ENCODE measurements around the gene ST6GALNAC1. TPM values are rescaled to one million over a fixed set of nuclear protein-coding genes. Genes with fewer than 3 reads are reported as not detected.

Gene ST6GALNAC1
- total RNA-seq, 1 experiment from 2014 or later: not detected

DNA sequence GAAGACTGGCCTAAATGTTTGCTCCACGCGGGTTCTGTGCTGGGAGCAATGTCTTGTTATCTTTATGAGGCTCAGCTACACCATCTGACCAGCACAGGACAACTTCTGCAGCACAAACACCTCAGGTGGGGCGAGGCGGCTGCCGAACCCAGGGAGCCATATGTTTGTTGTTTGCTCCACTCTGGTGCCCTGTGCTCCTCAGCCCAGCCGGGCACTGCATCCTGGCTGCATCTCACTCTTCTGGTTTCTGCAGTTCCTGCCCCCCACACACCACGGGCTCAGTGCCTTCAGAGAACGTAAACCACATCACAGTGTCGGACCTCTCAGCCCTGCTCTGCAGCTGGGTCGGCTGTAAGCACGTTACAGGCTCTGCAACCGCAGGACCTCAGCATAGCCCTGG, 34.8 kb upstream of the ST6GALNAC1 start:
- no peaks in the 10 kb centered on the region for H3K9me3 ChIP-seq (ENCODE audit: low read length)
- DNase-seq: no peak
- H4K20me1 ChIP-seq (ENCODE audit: insufficient read depth, low read depth, low read length): no peaks in the 10 kb centered on the region
- H3K36me3 ChIP-seq (ENCODE audit: insufficient read depth, low read length): no peaks in the 10 kb centered on the region
- H3K27me3 ChIP-seq (ENCODE audit: low read length): no peaks in the 10 kb centered on the region
- no peak overlapping the region for H3K4me2 ChIP-seq (ENCODE audit: low read depth, low read length, poor library complexity, severe bottlenecking)
- H3K9me2 ChIP-seq (replicated peaks; ENCODE audit: insufficient read depth, low read length): no peaks in the 10 kb centered on the region
- H3K4me1 ChIP-seq (ENCODE audit: low read length): no peaks in the 10 kb centered on the region
- H3K27ac ChIP-seq (ENCODE audit: low read length): no peak overlapping the region
- H3K4me3 ChIP-seq (ENCODE audit: low read length): no peak overlapping the region
- H3K79me2 ChIP-seq (ENCODE audit: low read length): no peaks in the 10 kb centered on the region
- H2AFZ ChIP-seq (ENCODE audit: low read length): no peak overlapping the region
- H3K9ac ChIP-seq (ENCODE audit: low read length): no peak overlapping the region

DNA sequence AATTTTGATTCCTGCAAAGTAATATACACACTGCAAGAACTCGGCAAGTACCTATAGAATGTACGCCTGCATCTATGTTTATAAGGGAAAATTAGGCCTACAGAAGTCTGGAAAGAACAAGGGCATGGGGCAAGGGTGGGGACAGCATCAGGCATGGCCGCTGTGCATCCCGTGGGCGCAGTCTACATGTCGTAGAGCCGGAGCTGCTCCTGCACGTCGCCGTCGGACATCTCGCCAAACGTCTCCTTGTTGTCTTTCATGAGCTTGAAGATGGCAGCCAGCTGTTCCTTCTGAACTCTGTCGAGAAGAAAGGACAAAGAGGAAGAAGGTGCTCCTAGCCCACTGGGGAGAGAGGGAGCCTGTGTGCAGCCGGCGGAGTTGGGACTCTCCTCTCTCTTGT, 33.8 kb upstream of the ST6GALNAC1 start:
- Histone ChIP-seq H3K4me3 (ENCODE audit: low read length) (no peak overlapping the region), H3K27ac (ENCODE audit: low read length) (no peak overlapping the region), H3K9me3 (ENCODE audit: low read length) (no peaks in the 10 kb centered on the region), H3K4me1 (ENCODE audit: low read length) (peaks cover 1% of the 10 kb centered on the region), H2AFZ (ENCODE audit: low read length) (no peak overlapping the region), H3K79me2 (ENCODE audit: low read length) (no peaks in the 10 kb centered on the region), H4K20me1 (ENCODE audit: insufficient read depth, low read depth, low read length) (no peaks in the 10 kb centered on the region), H3K36me3 (ENCODE audit: insufficient read depth, low read length) (no peaks in the 10 kb centered on the region), H3K4me2 (ENCODE audit: low read depth, low read length, poor library complexity, severe bottlenecking) (no peak overlapping the region), H3K9me2 (replicated peaks; ENCODE audit: insufficient read depth, low read length) (peaks cover under 1% of the 10 kb centered on the region; the same call in 1 of the 2 replicates), H3K27me3 (ENCODE audit: low read length) (no peaks in the 10 kb centered on the region), H3K9ac (ENCODE audit: low read length) (no peak overlapping the region)
- no peak for DNase-seq

DNA sequence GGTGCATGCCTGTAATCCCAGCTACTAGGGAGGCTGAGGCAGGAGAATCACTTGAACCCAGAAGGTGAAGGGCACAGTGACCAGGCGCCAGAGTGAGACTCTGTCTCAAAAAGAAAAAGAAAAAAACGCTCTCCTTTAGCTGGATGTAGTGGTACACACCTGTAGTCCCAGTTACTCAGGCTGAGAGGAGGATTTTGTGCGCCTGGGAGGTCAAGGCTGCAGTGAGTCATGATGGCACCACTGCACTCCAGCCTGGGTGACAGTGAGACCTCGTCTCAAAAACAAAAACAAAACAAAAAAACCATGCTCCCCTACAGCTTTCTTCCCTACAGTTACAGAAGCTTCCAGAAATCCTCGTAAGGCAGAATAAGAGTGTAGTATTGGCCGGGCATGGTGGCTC, 33.1 kb upstream of the ST6GALNAC1 start:
- Histone ChIP-seq H3K27me3 (ENCODE audit: low read length) (no peaks in the 10 kb centered on the region), H3K79me2 (ENCODE audit: low read length) (no peaks in the 10 kb centered on the region), H3K9me2 (replicated peaks; ENCODE audit: insufficient read depth, low read length) (peaks cover 6% of the 10 kb centered on the region; the same call in 1 of the 2 replicates), H2AFZ (ENCODE audit: low read length) (no peak overlapping the region), H3K27ac (ENCODE audit: low read length) (no peak overlapping the region), H4K20me1 (ENCODE audit: insufficient read depth, low read depth, low read length) (no peaks in the 10 kb centered on the region), H3K4me3 (ENCODE audit: low read length) (no peak overlapping the region), H3K4me2 (ENCODE audit: low read depth, low read length, poor library complexity, severe bottlenecking) (no peak overlapping the region), H3K36me3 (ENCODE audit: insufficient read depth, low read length) (no peaks in the 10 kb centered on the region), H3K9me3 (ENCODE audit: low read length) (no peaks in the 10 kb centered on the region), H3K4me1 (ENCODE audit: low read length) (peaks cover 8% of the 10 kb centered on the region), H3K9ac (ENCODE audit: low read length) (no peak overlapping the region)
- DNase-seq: no peak

DNA sequence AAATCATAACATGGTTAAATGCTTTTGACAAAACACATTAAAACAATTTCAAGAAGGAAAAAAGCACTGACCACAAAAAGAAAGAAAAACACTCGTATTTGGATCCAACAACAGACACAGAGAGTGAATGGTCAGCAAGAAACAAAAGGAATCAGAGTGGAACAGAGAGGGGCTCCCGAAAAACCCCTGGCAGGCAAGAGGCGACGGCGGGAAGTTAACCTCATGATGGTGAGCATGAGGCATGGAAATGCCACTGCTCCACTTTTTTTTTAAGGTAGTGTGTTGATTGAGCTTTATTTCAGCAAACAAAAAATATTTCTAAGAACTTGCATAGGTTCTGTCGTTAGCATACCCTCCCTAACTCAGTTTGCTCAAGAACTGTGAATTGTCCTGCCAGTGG, 32.1 kb upstream of the ST6GALNAC1 start:
- Histone ChIP-seq H2AFZ (ENCODE audit: low read length) (no peak overlapping the region), H4K20me1 (ENCODE audit: insufficient read depth, low read depth, low read length) (no peaks in the 10 kb centered on the region), H3K27me3 (ENCODE audit: low read length) (no peaks in the 10 kb centered on the region), H3K27ac (ENCODE audit: low read length) (no peak overlapping the region), H3K9me2 (replicated peaks; ENCODE audit: insufficient read depth, low read length) (peaks cover 6% of the 10 kb centered on the region; the same call in 1 of the 2 replicates), H3K9ac (ENCODE audit: low read length) (no peak overlapping the region), H3K4me2 (ENCODE audit: low read depth, low read length, poor library complexity, severe bottlenecking) (no peak overlapping the region), H3K4me1 (ENCODE audit: low read length) (peaks cover 13% of the 10 kb centered on the region), H3K9me3 (ENCODE audit: low read length) (no peaks in the 10 kb centered on the region), H3K79me2 (ENCODE audit: low read length) (no peaks in the 10 kb centered on the region), H3K36me3 (ENCODE audit: insufficient read depth, low read length) (no peaks in the 10 kb centered on the region), H3K4me3 (ENCODE audit: low read length) (no peak overlapping the region)
- no peak for DNase-seq

DNA sequence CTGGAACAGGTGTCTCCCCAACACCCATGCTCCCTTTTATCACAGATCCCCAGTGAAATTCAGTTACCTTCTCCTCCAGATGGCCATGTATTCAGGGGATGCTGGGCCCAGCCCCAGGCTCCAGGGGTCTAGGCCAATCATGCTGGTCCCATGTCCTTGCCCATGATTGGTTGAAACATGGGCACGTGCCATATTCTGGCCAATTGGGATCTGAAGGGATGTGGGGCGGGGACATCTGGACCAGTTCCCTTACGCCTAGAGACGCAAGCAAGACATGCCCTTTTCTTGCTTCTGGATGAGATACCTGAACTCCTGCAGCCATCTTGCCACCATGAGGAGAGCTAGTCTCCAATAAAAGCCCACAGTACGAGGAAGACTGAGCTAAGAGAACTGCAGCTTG, 31.0 kb upstream of the ST6GALNAC1 start:
- Histone ChIP-seq H3K36me3 (ENCODE audit: insufficient read depth, low read length) (no peaks in the 10 kb centered on the region), H3K9me2 (replicated peaks; ENCODE audit: insufficient read depth, low read length) (peaks cover 6% of the 10 kb centered on the region; the same call in 1 of the 2 replicates), H3K27me3 (ENCODE audit: low read length) (no peaks in the 10 kb centered on the region), H3K9ac (ENCODE audit: low read length) (no peak overlapping the region), H3K9me3 (ENCODE audit: low read length) (no peaks in the 10 kb centered on the region), H3K4me3 (ENCODE audit: low read length) (no peak overlapping the region), H3K4me1 (ENCODE audit: low read length) (peaks cover 13% of the 10 kb centered on the region), H2AFZ (ENCODE audit: low read length) (no peak overlapping the region), H3K4me2 (ENCODE audit: low read depth, low read length, poor library complexity, severe bottlenecking) (no peak overlapping the region), H3K27ac (ENCODE audit: low read length) (no peak overlapping the region), H3K79me2 (ENCODE audit: low read length) (no peaks in the 10 kb centered on the region), H4K20me1 (ENCODE audit: insufficient read depth, low read depth, low read length) (no peaks in the 10 kb centered on the region)
- no peak for DNase-seq

DNA sequence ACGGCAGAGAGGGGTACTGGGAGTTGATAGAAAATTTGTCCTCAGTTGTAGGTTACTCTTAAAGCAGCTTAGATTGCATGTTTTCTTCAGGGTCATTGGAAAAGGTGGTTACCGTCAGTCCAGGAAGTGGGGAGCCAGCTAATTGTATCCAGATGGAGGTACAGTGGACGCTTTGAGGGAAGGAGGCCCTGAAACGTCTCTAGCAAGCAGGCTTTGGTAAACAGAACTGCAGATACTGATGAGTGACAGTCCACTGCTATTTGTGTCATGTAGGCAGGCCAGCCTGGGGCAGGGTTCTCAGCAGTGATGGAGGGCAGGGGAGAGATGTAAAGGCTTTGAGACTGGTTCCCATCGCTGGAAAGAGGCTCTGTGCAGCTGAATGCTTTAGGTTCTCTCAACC, 30.2 kb upstream of the ST6GALNAC1 start:
- Histone ChIP-seq H2AFZ (ENCODE audit: low read length) (no peak overlapping the region), H3K27ac (ENCODE audit: low read length) (no peak overlapping the region), H3K9me2 (replicated peaks; ENCODE audit: insufficient read depth, low read length) (peaks cover 6% of the 10 kb centered on the region; the same call in 1 of the 2 replicates), H3K27me3 (ENCODE audit: low read length) (no peaks in the 10 kb centered on the region), H3K36me3 (ENCODE audit: insufficient read depth, low read length) (no peaks in the 10 kb centered on the region), H3K9ac (ENCODE audit: low read length) (no peak overlapping the region), H4K20me1 (ENCODE audit: insufficient read depth, low read depth, low read length) (no peaks in the 10 kb centered on the region), H3K4me1 (ENCODE audit: low read length) (peaks cover 13% of the 10 kb centered on the region), H3K9me3 (ENCODE audit: low read length) (no peaks in the 10 kb centered on the region), H3K79me2 (ENCODE audit: low read length) (no peaks in the 10 kb centered on the region), H3K4me3 (ENCODE audit: low read length) (no peak overlapping the region), H3K4me2 (ENCODE audit: low read depth, low read length, poor library complexity, severe bottlenecking) (no peak overlapping the region)
- no peak for DNase-seq

DNA sequence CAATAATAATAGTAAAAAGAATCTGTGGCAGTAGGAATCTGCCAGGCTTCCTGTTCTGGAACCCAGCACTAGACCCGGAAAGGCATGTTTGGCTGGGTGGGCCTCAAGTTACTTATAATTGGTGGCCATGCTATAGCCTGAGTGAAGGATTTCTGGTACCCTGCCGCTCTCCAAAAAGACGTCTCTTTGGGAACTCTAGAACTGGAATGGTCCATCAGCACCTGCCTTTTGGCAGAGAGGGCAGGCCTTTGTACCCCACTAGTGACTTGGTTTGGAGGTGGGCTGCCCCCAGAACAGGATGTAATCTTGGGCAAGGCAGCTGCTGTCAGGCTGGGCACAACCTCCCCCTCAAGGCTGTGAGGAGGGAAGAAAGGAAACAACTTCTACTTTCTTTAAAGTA, 29.3 kb upstream of the ST6GALNAC1 start:
- Histone ChIP-seq H3K9me2 (replicated peaks; ENCODE audit: insufficient read depth, low read length) (peaks cover 6% of the 10 kb centered on the region; the same call in 1 of the 2 replicates), H3K27ac (ENCODE audit: low read length) (no peak overlapping the region), H3K36me3 (ENCODE audit: insufficient read depth, low read length) (no peaks in the 10 kb centered on the region), H3K4me1 (ENCODE audit: low read length) (peaks cover 13% of the 10 kb centered on the region), H3K9ac (ENCODE audit: low read length) (no peak overlapping the region), H3K27me3 (ENCODE audit: low read length) (no peaks in the 10 kb centered on the region), H4K20me1 (ENCODE audit: insufficient read depth, low read depth, low read length) (no peaks in the 10 kb centered on the region), H3K79me2 (ENCODE audit: low read length) (no peaks in the 10 kb centered on the region), H2AFZ (ENCODE audit: low read length) (no peak overlapping the region), H3K9me3 (ENCODE audit: low read length) (no peaks in the 10 kb centered on the region), H3K4me3 (ENCODE audit: low read length) (no peak overlapping the region), H3K4me2 (ENCODE audit: low read depth, low read length, poor library complexity, severe bottlenecking) (peak overlapping the region; percentile 92)
- DNase-seq: no peak

DNA sequence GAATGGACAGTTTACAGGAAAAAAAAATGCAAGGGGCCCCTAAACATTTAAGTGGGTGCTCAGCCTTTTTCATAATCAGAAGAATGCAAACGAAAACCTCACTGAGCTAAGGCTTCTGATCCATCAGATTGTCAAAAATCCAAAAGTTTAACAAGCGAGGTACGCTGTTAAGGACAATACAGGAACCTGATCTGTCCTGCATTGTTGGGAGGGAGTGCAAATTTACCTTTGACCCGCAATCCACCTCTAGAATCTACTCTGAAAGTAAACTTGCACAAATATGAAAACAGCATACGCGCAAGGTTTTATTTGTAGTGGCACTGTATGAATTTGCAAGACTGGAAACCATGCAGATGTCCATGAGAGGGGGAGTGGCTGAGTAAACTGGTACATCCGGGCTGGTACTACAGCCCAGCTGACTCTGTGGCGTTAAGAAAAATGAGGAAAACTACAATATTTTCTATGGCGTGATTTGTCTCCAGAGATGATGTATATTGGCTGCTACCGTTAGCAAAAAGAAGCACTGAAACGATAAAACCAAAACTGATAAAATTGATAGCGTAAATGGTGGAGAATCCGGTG, 28.8 kb upstream of the ST6GALNAC1 start:
- peaks cover 13% of the 10 kb centered on the region for H3K4me1 ChIP-seq (ENCODE audit: low read length)
- no peaks in the 10 kb centered on the region for H3K79me2 ChIP-seq (ENCODE audit: low read length)
- peak overlapping the region; percentile 80 for H3K9ac ChIP-seq (ENCODE audit: low read length)
- H4K20me1 ChIP-seq (ENCODE audit: insufficient read depth, low read depth, low read length): no peaks in the 10 kb centered on the region
- H3K9me2 ChIP-seq (replicated peaks; ENCODE audit: insufficient read depth, low read length): peaks cover 6% of the 10 kb centered on the region; the same call in 1 of the 2 replicates
- H3K4me2 ChIP-seq (ENCODE audit: low read depth, low read length, poor library complexity, severe bottlenecking): peak overlapping the region; percentile 92
- H3K36me3 ChIP-seq (ENCODE audit: insufficient read depth, low read length): no peaks in the 10 kb centered on the region
- H3K27me3 ChIP-seq (ENCODE audit: low read length): no peaks in the 10 kb centered on the region
- H2AFZ ChIP-seq (ENCODE audit: low read length): peak overlapping the region; percentile 98
- no peaks in the 10 kb centered on the region for H3K9me3 ChIP-seq (ENCODE audit: low read length)
- peak overlapping the region; percentile 76 for H3K27ac ChIP-seq (ENCODE audit: low read length)
- H3K4me3 ChIP-seq (ENCODE audit: low read length): peak overlapping the region; percentile 89
- DNase-seq: no peak
